Adrenal gland (tissue), 12 donors: ENCODE data around the gene SUPT6H. TPM values are rescaled to one million over a fixed set of nuclear protein-coding genes. Genes with fewer than 3 reads are reported as not detected.

Experiments
- DNase-seq, 7 donors: peaks; one replicate each; pipeline ENCODE4 v3.0.0-alpha.2; 2019 to 2020
- H3K27ac ChIP-seq, 5 donors: fragments of 200-600 bp; sonication (generic) in 4 of 5; 1 replicate in 3 of 5; 2 replicates in 2 of 5; pipeline versions ENCODE4 v1.5.1 to v1.8.0; 2016 to 2020; ENCODE audit warnings: mild to moderate bottlenecking in 1 of 5
- H3K27me3 ChIP-seq: fragments of 200-600 bp; 2 replicates; pipeline ENCODE4 v1.8.0; 2021
- H3K36me3 ChIP-seq, 2 donors: fragments of 200-600 bp; replicated peaks in 1 of 2; 1 replicate in 1 of 2; 2 replicates in 1 of 2; pipeline versions ENCODE4 v1.5.1 to v1.8.0; 2018 to 2022
- H3K4me1 ChIP-seq, 2 donors: fragments of 200-600 bp; replicated peaks in 1 of 2; 1 replicate in 1 of 2; 2 replicates in 1 of 2; pipeline versions ENCODE4 v1.5.1 to v1.8.0; 2018 to 2021
- H3K4me3 ChIP-seq, 4 donors: fragments of 200-600 bp; sonication (generic) in 3 of 4; one replicate each; pipeline ENCODE4 v1.5.1; 2016 to 2018
- H3K9me3 ChIP-seq, 3 donors: fragments of 200-600 bp; sonication (generic) in 1 of 3; replicated peaks in 1 of 3; 1 replicate in 2 of 3; 2 replicates in 1 of 3; pipeline versions ENCODE4 v1.5.1 to v1.8.0; 2016 to 2021
- POLR2A ChIP-seq, 2 donors: fragments of 450-650 bp; IDR thresholded peaks; one replicate each; pipeline ENCODE4 v1.6.1; 2017; ENCODE audit warnings: antibody characterized with exemption in 2 of 2, mild to moderate bottlenecking in 2 of 2, moderate library complexity in 1 of 2
- WGBS, 4 donors: extraction: QIAGEN DNeasy Blood & Tissue Kit in 2 of 4; methylation state at CpG; one replicate each; pipeline versions ENCODE4 v1.1.5 to v1.1.7; 2013 to 2017; 5-methylcytosine and 5-hydroxymethylcytosine counted together
- intact Hi-C, 2 donors: fragments of 100-400 bp; cut with DNase I; formaldehyde crosslinking; loops; one replicate each; pipeline versions ENCODE4 v1.14.1 to v1.15.0; 2022 to 2023
- polyA plus RNA-seq, 3 donors: library from polyadenylated mRNA; stranded (reverse); fragments of 200-250 nt in 2 of 3; fragments of 350-450 nt in 1 of 3; fragmentation: Illumina TruSeq in 1 of 3; extraction: RNeasy Lipid Tissue Mini Kit (QIAGEN cat#74804) in 1 of 3; gene quantifications; one replicate each; pipeline ENCODE4 v1.2.3, GENCODE V29; 2013 to 2014
- total RNA-seq, 9 donors: library from RNA; depleted of rRNA in 4 of 9; stranded (reverse); fragments of >200 nt in 4 of 9; fragments of 120-200 nt in 1 of 9; fragmentation: NEBNext Ultra II Directional in 1 of 9; extraction: Animal tissue kit (Norgen Biotek cat#: 25700) in 1 of 9; gene quantifications; one replicate each; pipeline versions ENCODE4 v1.1.0 to v1.2.4, GENCODE V29; 2013 to 2023
- TF ChIP-seq, protein P1 (sequence below), 6 experiments: fragments of 450-650 bp in 4 of 6; fragments of 200-600 bp in 2 of 6; sonication (generic) in 1 of 6; IDR thresholded peaks; 1 replicate in 5 of 6; 2 replicates in 1 of 6; pipeline versions ENCODE4 v1.5.1 to v1.8.0; 2016 to 2021; ENCODE audit warnings: antibody characterized with exemption in 6 of 6, mild to moderate bottlenecking in 2 of 6, moderate library complexity in 1 of 6
- donor health status: healthy with polysubstance abuse.
- donor health status: Bipolar disorder and iron deficiency.
- donor health status: DM: yes; HTN: yes; CAD: no.
- donor health status: DM: no; HTN: no; CAD: no.
- donor health status: DM: no; HTN: no; CAD: no.
- donor health status: DM: yes; HTN: yes; CAD: no.

Gene SUPT6H
- total and polyA plus RNA-seq, 12 donors = 48.1 to 125 (median 71.4) TPM

- peaks cover 47 to 57% of the 10 kb centered on the region in 2 donors for H3K4me1 ChIP-seq
- intact Hi-C loops = loop anchor here in 1 of 2 donors (2.0 kb wide), 1 partner anchor 17 kb away; the partner anchor contains the start of gene NEK8
- peak; percentile 52 to 89 (median 84) for DNase-seq
- peaks cover 0 to 25% of the 10 kb centered on the region in 2 donors for H3K36me3 ChIP-seq
- peak overlapping the region; percentile 43 to 98 (median 87) for H3K27ac ChIP-seq
- H3K4me3 ChIP-seq = peak overlapping the region in 1 of 4 donors; percentile 93
- H3K27me3 ChIP-seq = no peaks in the 10 kb centered on the region
- H3K9me3 ChIP-seq = no peaks in the 10 kb centered on the region
- WGBS, 4 donors = 53 to 79% (median 59%) methylated on average over 3 to 4 of the region's 4 CpGs
- no peak for TF ChIP-seq POLR2A (IDR thresholded peaks at IDR 0.05)
- TF ChIP-seq, protein P1, sequence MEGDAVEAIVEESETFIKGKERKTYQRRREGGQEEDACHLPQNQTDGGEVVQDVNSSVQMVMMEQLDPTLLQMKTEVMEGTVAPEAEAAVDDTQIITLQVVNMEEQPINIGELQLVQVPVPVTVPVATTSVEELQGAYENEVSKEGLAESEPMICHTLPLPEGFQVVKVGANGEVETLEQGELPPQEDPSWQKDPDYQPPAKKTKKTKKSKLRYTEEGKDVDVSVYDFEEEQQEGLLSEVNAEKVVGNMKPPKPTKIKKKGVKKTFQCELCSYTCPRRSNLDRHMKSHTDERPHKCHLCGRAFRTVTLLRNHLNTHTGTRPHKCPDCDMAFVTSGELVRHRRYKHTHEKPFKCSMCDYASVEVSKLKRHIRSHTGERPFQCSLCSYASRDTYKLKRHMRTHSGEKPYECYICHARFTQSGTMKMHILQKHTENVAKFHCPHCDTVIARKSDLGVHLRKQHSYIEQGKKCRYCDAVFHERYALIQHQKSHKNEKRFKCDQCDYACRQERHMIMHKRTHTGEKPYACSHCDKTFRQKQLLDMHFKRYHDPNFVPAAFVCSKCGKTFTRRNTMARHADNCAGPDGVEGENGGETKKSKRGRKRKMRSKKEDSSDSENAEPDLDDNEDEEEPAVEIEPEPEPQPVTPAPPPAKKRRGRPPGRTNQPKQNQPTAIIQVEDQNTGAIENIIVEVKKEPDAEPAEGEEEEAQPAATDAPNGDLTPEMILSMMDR (IDR thresholded peaks at IDR 0.05) = no peak
Observed at GRCh38 chr17:28745786-28746411, 83.9 kb downstream of the SUPT6H start.

GRCh38 chr17:28746611-28747050, 84.6 kb downstream of the SUPT6H start:
- TF ChIP-seq, protein P1 (IDR thresholded peaks at IDR 0.05) = no peak
- no peak for TF ChIP-seq POLR2A (IDR thresholded peaks at IDR 0.05)
- Histone ChIP-seq H3K9me3 (no peaks in the 10 kb centered on the region), H3K4me1 (peaks cover 47 to 57% of the 10 kb centered on the region in 2 donors), H3K27me3 (no peaks in the 10 kb centered on the region), H3K27ac (peak overlapping the region in 4 of 5 donors; percentile 79 to 98 (median 90)), H3K4me3 (no peak overlapping the region), H3K36me3 (peaks cover 0 to 25% of the 10 kb centered on the region in 2 donors)
- 12 to 35% (median 23%) methylated on average over 4 to 5 of the region's 5 CpGs for WGBS, 4 donors
- peak in 5 of 7 donors; percentile 53 to 82 (median 69) for DNase-seq
- intact Hi-C loops = loop anchor here in 1 of 2 donors (2.0 kb wide), 1 partner anchor 18 kb away; the partner anchor contains the start of gene NEK8

- intact Hi-C loops = loop anchor here in 1 of 2 donors (2.0 kb wide), 1 partner anchor 18 kb away; the partner anchor contains the start of gene NEK8
- peak in 5 of 7 donors; percentile 53 to 74 (median 68) for DNase-seq
- H3K27ac ChIP-seq = peak overlapping the region in 4 of 5 donors; percentile 79 to 98 (median 90)
- no peak overlapping the region for H3K4me3 ChIP-seq
- no peaks in the 10 kb centered on the region for H3K9me3 ChIP-seq
- WGBS, 4 donors = 23 to 34% (median 26%) methylated on average over 4 to 7 of the region's 7 CpGs; no CpG with 5 or more reads in 1 of the 4 donors
- H3K27me3 ChIP-seq = no peaks in the 10 kb centered on the region
- TF ChIP-seq POLR2A (IDR thresholded peaks at IDR 0.05) = no peak
- TF ChIP-seq, protein P1 (IDR thresholded peaks at IDR 0.05) = peak in 1 of 6 experiments; percentile 21
- H3K36me3 ChIP-seq = peaks cover 0 to 25% of the 10 kb centered on the region in 2 donors
- H3K4me1 ChIP-seq = peaks cover 47 to 57% of the 10 kb centered on the region in 2 donors
Observed at GRCh38 chr17:28747051-28747691, 85.2 kb downstream of the SUPT6H start.
